Muscle of leg (tissue), 11 donors: ENCODE measurements around the gene RWDD2A. TPM values are rescaled to one million over a fixed set of nuclear protein-coding genes. Genes with fewer than 3 reads are reported as not detected.

Source experiments
- DNase-seq: peaks from one replicate; pipeline ENCODE4 v3.0.0; 2013
- H3K27ac ChIP-seq: one replicate; pipeline ENCODE4 v1.5.1; 2013; ENCODE audit warnings: mild to moderate bottlenecking, low read length, control low read depth
- H3K27me3 ChIP-seq: one replicate; pipeline ENCODE4 v1.6.1; 2013; ENCODE audit warnings: low read length; ENCODE audit not compliant: control insufficient read depth, insufficient read depth
- H3K36me3 ChIP-seq: one replicate; pipeline ENCODE4 v1.6.1; 2013; ENCODE audit warnings: low read length; ENCODE audit not compliant: control insufficient read depth, insufficient read depth
- H3K4me1 ChIP-seq: one replicate; pipeline ENCODE4 v1.6.1; 2013; ENCODE audit warnings: low read length; ENCODE audit not compliant: control insufficient read depth, insufficient read depth
- H3K4me3 ChIP-seq: one replicate; pipeline ENCODE4 v1.5.1; 2013; ENCODE audit warnings: low read length, control low read depth
- H3K9me3 ChIP-seq: replicated peaks from 2 replicates; pipeline ENCODE4 v1.6.1; 2013; ENCODE audit warnings: low read depth, low read length; ENCODE audit not compliant: control insufficient read depth
- WGBS: methylation state at CpG from one replicate; pipeline ENCODE4 v1.1.5; 2013; ENCODE audit warnings: missing lambda C conversion rate; ENCODE audit not compliant: insufficient coverage; 5-methylcytosine and 5-hydroxymethylcytosine counted together
- polyA plus RNA-seq, 8 donors: library from polyadenylated mRNA; unstranded; fragments of 120-200 nt; gene quantifications; one replicate each; pipeline versions ENCODE4 v1.2.1 to v1.2.3, GENCODE V29; 2013; ENCODE audit warnings: inconsistent platforms in 1 of 8, low replicate concordance in 1 of 8; ENCODE audit not compliant: insufficient read length in 8 of 8, insufficient read depth in 1 of 8
- total RNA-seq: library from RNA; stranded (reverse); fragments of 120-200 nt; gene quantifications from one replicate; pipeline ENCODE4 v1.2.4, GENCODE V29; 2013

The RWDD2A gene
- total and polyA plus RNA-seq, 9 donors = 2.8 to 5.2 (median 3.6) TPM

DNA sequence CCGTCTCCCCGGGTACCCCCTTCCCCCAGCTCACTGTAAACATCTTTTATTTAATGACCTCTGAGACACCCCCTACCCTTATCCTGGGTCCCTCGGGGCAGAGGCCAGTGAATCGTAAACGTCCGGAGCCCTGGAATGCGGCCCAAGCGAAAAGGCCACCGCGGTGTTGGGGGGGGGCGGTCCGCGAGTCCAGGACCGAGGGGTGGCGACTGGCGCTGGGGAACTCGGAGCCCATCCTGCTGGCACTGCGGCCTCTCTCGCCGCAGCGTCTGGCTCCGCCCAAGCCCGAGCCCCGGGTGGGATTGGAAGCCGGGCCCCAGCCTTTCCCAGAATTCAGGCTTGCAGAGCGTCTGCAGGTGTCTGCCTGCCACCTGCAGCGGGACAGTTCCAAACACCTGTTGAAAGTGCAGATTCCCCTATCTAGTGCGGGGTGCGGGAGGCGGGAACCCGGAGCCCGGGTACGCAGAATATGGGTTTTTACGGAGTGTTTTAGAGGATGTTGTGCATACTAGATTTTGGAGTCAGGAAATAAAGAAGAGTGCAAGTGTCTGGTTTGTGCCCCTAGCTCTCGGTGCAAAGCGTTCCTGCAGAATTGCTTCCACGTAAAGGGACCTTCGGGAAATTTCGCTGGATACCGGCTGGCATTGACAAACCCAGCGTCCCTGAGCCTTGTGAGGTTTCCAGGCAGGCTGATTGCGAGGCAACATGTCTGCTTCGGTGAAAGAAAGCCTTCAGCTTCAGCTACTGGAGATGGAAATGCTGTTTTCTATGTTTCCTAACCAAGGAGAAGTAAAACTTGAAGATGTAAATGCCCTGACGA lies 800 bp downstream of the RWDD2A start:
- peak; percentile 44 for DNase-seq
- peaks cover 34% of the 10 kb centered on the region for H3K36me3 ChIP-seq
- 3% methylated on average over 42 of the region's 44 CpGs for WGBS
- no peaks in the 10 kb centered on the region for H3K9me3 ChIP-seq
- H3K27me3 ChIP-seq = no peaks in the 10 kb centered on the region
- peak overlapping the region; percentile 91 for H3K27ac ChIP-seq
- H3K4me1 ChIP-seq = peaks cover 7% of the 10 kb centered on the region
- peak overlapping the region; percentile 87 for H3K4me3 ChIP-seq

DNA sequence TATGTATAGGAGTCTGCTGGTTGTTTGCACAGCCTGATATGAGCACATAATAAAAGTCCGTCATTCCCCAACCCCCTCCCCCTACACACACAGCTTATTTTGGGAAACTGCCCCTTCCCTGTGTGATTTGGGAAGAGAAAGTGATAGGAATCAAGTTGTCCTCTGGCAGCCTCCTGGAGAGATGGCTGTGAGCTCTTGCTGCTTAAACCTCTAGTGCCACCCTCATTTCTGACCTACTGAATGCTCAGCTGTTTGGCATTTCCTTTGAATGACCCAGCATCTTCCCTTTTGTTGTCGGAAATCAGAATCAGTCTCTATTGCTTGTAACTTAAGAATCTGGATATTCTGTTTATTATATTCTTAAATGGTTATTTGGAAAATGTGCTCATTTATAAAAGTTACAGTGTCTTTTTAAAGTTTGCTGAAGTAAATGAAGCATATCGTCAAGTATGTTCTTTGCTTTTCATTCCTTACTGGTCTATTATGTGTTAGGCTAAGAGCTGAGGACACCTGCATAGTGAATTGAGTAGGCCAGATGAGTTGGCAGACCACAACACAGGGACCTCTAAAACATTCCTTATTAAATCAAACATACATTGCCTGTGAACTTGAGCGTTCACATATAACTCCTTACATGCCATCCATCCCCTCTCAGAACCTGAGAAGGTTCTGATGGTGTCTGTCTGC lies 5.5 kb downstream of the RWDD2A start:
- Histone ChIP-seq H3K4me3 (no peak overlapping the region), H3K36me3 (peaks cover 22% of the 10 kb centered on the region), H3K9me3 (no peaks in the 10 kb centered on the region), H3K4me1 (peaks cover 7% of the 10 kb centered on the region), H3K27me3 (no peaks in the 10 kb centered on the region), H3K27ac (no peak overlapping the region)
- no peak for DNase-seq
- 100% methylated on average over 1 of the region's 4 CpGs for WGBS

DNA sequence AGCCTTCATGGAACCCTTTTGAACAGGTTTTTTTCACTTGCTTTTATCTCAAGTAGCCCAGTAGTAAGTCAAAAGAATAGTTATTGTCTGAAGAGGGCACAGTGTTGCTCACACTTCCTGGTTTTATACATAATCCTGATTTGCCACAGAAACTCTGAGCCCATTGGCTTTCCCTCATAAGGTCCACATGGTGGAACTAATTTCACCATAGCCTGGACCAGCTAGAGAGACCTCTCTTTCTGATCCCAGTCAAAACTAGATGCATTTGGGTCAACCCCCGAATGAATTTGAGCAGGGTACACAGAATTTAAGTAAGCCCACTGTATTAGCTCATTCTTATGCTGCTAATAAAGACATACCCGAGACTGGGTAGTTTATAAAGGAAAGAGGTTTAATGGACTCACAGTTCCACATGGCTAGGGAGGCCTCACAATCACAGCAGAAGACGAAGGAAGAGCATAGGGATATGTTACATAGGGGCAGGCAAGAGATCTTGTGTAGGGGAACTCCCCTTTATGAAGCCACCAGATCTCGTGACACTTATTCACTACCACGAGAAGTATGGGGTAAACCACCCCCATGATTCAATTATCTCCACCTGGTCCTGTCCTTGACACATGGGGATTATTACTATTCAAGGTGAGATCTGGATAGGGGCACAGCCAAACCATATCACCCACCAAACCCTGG lies 6.2 kb downstream of the RWDD2A start:
- peaks cover 22% of the 10 kb centered on the region for H3K36me3 ChIP-seq
- H3K27ac ChIP-seq = no peak overlapping the region
- no peaks in the 10 kb centered on the region for H3K27me3 ChIP-seq
- H3K4me3 ChIP-seq = no peak overlapping the region
- peaks cover 2% of the 10 kb centered on the region for H3K4me1 ChIP-seq
- no CpG with 5 or more reads among the region's 5 CpGs for WGBS
- no peaks in the 10 kb centered on the region for H3K9me3 ChIP-seq
- no peak for DNase-seq

DNA sequence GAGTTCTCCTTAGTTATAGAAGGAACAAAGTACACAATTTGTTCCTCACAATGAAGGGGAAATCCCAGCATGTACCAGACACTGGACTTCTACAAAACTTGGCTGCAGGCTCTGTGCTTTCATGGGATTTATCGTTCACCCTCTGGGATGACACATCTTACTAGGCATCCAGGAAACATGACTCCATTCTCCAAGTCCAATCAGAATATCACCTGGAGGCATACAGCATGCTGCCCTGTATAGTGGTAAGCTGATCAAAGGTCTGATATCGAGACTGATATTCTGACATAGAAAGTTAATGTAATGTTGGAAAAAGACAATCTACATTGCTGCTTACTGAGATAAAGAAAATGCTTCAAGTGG lies 6.7 kb downstream of the RWDD2A start:
- H3K27ac ChIP-seq = no peak overlapping the region

DNA sequence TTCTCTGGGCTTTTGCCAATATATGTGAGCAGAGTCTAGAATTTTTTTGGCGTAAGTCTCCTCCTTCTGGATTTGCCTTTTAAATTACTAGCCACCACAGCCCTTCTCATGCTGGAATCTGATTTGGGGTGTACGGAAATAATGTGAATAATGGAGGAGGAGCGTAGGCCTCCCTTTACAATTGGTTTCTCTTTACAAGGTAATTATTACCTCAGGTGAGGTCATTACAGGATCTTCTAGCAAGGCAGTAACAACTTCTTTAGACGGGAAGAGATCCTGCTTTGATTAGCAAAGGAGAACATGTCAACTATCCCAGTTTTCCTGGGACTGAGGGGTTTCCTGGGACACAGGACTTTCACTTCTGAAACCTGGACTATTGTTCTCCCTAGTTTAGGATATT lies 8.9 kb downstream of the RWDD2A start:
- peaks cover 8% of the 10 kb centered on the region for H3K36me3 ChIP-seq
- 40% methylated on average over 1 of the region's 4 CpGs for WGBS

More for the DNA sequence above, 6.7 kb downstream of the RWDD2A start:
- Histone ChIP-seq H3K9me3 (no peaks in the 10 kb centered on the region), H3K4me3 (no peak overlapping the region), H3K27me3 (no peaks in the 10 kb centered on the region), H3K36me3 (peaks cover 22% of the 10 kb centered on the region), H3K4me1 (no peaks in the 10 kb centered on the region)
- no peak for DNase-seq
- no CpG with 5 or more reads among the region's 2 CpGs for WGBS

GRCh38 chr6:83215131-83216047 lies 22.2 kb downstream of the RWDD2A start:
- no peak overlapping the region for H3K4me3 ChIP-seq
- H3K27me3 ChIP-seq = no peaks in the 10 kb centered on the region
- no peaks in the 10 kb centered on the region for H3K4me1 ChIP-seq
- H3K36me3 ChIP-seq = no peaks in the 10 kb centered on the region
- no peak overlapping the region for H3K27ac ChIP-seq
- 59% methylated on average over 2 of the region's 7 CpGs for WGBS
- DNase-seq = peak; percentile 89
- H3K9me3 ChIP-seq = no peaks in the 10 kb centered on the region

More for the DNA sequence above, 8.9 kb downstream of the RWDD2A start:
- Histone ChIP-seq H3K27me3 (no peaks in the 10 kb centered on the region), H3K4me1 (no peaks in the 10 kb centered on the region), H3K27ac (no peak overlapping the region), H3K4me3 (no peak overlapping the region), H3K9me3 (no peaks in the 10 kb centered on the region)
- no peak for DNase-seq

- H3K27ac ChIP-seq = no peak overlapping the region
- H3K27me3 ChIP-seq = no peaks in the 10 kb centered on the region
Measured at GRCh38 chr6:83216806-83217205, 23.6 kb downstream of the RWDD2A start.

GRCh38 chr6:83218646-83219045 lies 25.5 kb downstream of the RWDD2A start:
- H3K4me3 ChIP-seq = no peak overlapping the region
- no peaks in the 10 kb centered on the region for H3K9me3 ChIP-seq
- WGBS = no CpG with 5 or more reads among the region's 3 CpGs
- H3K27ac ChIP-seq = no peak overlapping the region
- H3K36me3 ChIP-seq = no peaks in the 10 kb centered on the region
- no peaks in the 10 kb centered on the region for H3K27me3 ChIP-seq
- H3K4me1 ChIP-seq = no peaks in the 10 kb centered on the region
- DNase-seq = peak; percentile 24

More at GRCh38 chr6:83216806-83217205, 23.6 kb downstream of the RWDD2A start:
- no peak for DNase-seq
- Histone ChIP-seq H3K36me3 (no peaks in the 10 kb centered on the region), H3K4me3 (no peak overlapping the region), H3K4me1 (no peaks in the 10 kb centered on the region), H3K9me3 (no peaks in the 10 kb centered on the region)

GRCh38 chr6:83220121-83220520 lies 27.0 kb downstream of the RWDD2A start:
- H3K27me3 ChIP-seq = no peaks in the 10 kb centered on the region
- no peaks in the 10 kb centered on the region for H3K36me3 ChIP-seq
- H3K27ac ChIP-seq = no peak overlapping the region
- DNase-seq = no peak
- H3K4me3 ChIP-seq = no peak overlapping the region
- H3K9me3 ChIP-seq = no peaks in the 10 kb centered on the region
- no peaks in the 10 kb centered on the region for H3K4me1 ChIP-seq
